PC-3 (cell line): Measurements from ENCODE around the gene LBHD1. TPM values are rescaled to one million over a fixed set of nuclear protein-coding genes. Genes with fewer than 3 reads are reported as not detected.

Source experiments
- ATAC-seq: fragments of 200-7000 bp; cut with Tn5 transposase; 2 replicates; pipeline ENCODE4 v1.9.1; 2020; ENCODE audit warnings: mild to moderate bottlenecking, moderate library complexity
- BruUV-seq: library from RNA; stranded (reverse); fragments of 400-500 nt; replicated peaks from 2 replicates; lab custom pipeline; 2021; lab: Mats Ljungman, UMichigan
- CTCF ChIA-PET: fragments of 300-600 bp; sonication (Branson Sonifier 250); formaldehyde crosslinking; loops from one replicate; lab custom pipeline; 2022; ENCODE audit warnings: antibody characterized with exemption; lab: Charles Lee
- POLR2A ChIA-PET: fragments of 300-600 bp; sonication (Branson Sonifier 250); formaldehyde crosslinking; loops from one replicate; lab custom pipeline; 2022; ENCODE audit warnings: antibody characterized with exemption; ENCODE audit not compliant: unreplicated experiment; lab: Charles Lee
- DNase-seq: peaks from one replicate; pipeline ENCODE4 v3.0.0-alpha.2; 2015
- H2AFZ ChIP-seq: fragments of 300-600 bp; sonication (generic); 2 replicates; pipeline ENCODE4 v1.6.0; 2016; ENCODE audit warnings: antibody characterized with exemption, low read length
- H3F3A ChIP-seq: fragments of 300-600 bp; sonication (generic); one replicate; pipeline ENCODE4 v1.6.0; 2017; ENCODE audit warnings: antibody characterized with exemption, low read length, control low read depth, mild to moderate bottlenecking; ENCODE audit not compliant: unreplicated experiment
- H3K27ac ChIP-seq: fragments of 300-600 bp; sonication (generic); 2 replicates; pipeline ENCODE4 v1.5.1; 2016; ENCODE audit warnings: mild to moderate bottlenecking, low read length
- H3K27me3 ChIP-seq: fragments of 300-600 bp; sonication (generic); 2 replicates; pipeline ENCODE4 v1.6.1; 2016; ENCODE audit warnings: low read length, mixed read lengths
- H3K36me3 ChIP-seq: fragments of 300-600 bp; sonication (generic); 2 replicates; pipeline ENCODE4 v1.6.1; 2016; ENCODE audit warnings: low read depth, mixed run types, low read length, mixed read lengths
- H3K4me1 ChIP-seq: fragments of 300-600 bp; sonication (generic); 2 replicates; pipeline ENCODE4 v1.5.1; 2016; ENCODE audit warnings: low read length; ENCODE audit not compliant: insufficient read depth
- H3K4me2 ChIP-seq: fragments of 300-600 bp; sonication (generic); 2 replicates; pipeline ENCODE4 v1.6.0; 2016; ENCODE audit warnings: low read length
- H3K4me3 ChIP-seq: fragments of 300-600 bp; sonication (generic); 2 replicates; pipeline ENCODE4 v1.5.1; 2016; ENCODE audit warnings: mild to moderate bottlenecking, low read length, mixed read lengths
- H3K79me2 ChIP-seq: fragments of 300-600 bp; sonication (generic); 2 replicates; pipeline ENCODE4 v1.6.1; 2017; ENCODE audit warnings: low read length, mixed read lengths
- H3K9ac ChIP-seq: fragments of 300-600 bp; sonication (generic); 2 replicates; pipeline ENCODE4 v1.6.0; 2016; ENCODE audit warnings: mild to moderate bottlenecking, low read length
- H3K9me2 ChIP-seq: fragments of 300-600 bp; sonication (generic); replicated peaks from 2 replicates; pipeline ENCODE4 v1.6.1; 2016; ENCODE audit warnings: mixed run types, low read length, mixed read lengths
- H3K9me3 ChIP-seq: fragments of 300-600 bp; sonication (generic); 2 replicates; pipeline ENCODE4 v1.6.1; 2016; ENCODE audit warnings: low read length, mixed read lengths
- H4K20me1 ChIP-seq: fragments of 300-600 bp; sonication (generic); 2 replicates; pipeline ENCODE4 v1.6.1; 2016; ENCODE audit warnings: low read length, mixed read lengths
- EZH2 ChIP-seq: fragments of 300-600 bp; sonication (generic); IDR thresholded peaks from one replicate; pipeline ENCODE4 v1.6.1; 2017; ENCODE audit warnings: antibody characterized with exemption, mild to moderate bottlenecking, low read length; ENCODE audit not compliant: unreplicated experiment
- EZH2phosphoT487 ChIP-seq: fragments of 300-600 bp; sonication (generic); IDR thresholded peaks from 2 replicates; pipeline ENCODE4 v1.6.1; 2018; ENCODE audit warnings: mild to moderate bottlenecking, antibody characterized with exemption, low read length, borderline replicate concordance
- intact Hi-C: fragments of 100-400 bp; cut with micrococcal nuclease; formaldehyde crosslinking; loops from 2 replicates; pipeline ENCODE4 v1.9.0; 2023
- total RNA-seq: library from RNA; depleted of rRNA; stranded (reverse); fragments of >200 nt; gene quantifications from 2 replicates; pipeline ENCODE4 v1.2.3, GENCODE V29; 2014
- TF ChIP-seq, protein P1 (sequence below): fragments of 300-600 bp; sonication (generic); conservative IDR thresholded peaks from 2 replicates; pipeline ENCODE4 v1.5.1; 2017; ENCODE audit warnings: antibody characterized with exemption, low read depth, mild to moderate bottlenecking, low read length

LBHD1 gene
- total RNA-seq, 1 experiment from 2014 or later: 9.7 TPM

DNA sequence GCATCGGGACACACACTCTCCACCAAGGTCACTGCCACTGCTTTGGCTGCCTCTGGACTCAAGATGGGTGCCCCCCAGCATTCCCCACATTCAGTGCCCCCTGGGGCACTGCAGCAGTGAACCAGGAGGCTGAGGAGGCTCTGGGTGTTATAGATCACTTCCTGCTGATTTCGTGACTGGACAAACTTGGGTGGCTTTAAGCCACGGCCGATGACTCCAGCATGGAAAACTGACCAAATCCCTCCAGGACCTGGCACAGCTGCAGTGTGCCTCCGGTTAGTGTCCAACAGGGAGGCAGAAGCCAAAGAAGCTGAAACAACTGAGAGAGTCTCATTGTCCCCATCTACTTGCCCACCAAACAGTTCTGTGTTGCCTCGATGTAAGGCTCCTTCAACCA lies 24.5 kb downstream of the LBHD1 start:
- ATAC-seq (no peak), DNase-seq (no peak)
- H3K36me3 ChIP-seq: peaks cover 29% of the 10 kb centered on the region
- no peaks in the 10 kb centered on the region for H3K9me3 ChIP-seq
- H3K27me3 ChIP-seq: no peaks in the 10 kb centered on the region
- TF ChIP-seq EZH2phosphoT487: no peak
- no peak for TF ChIP-seq EZH2
- TF ChIP-seq, protein P1, sequence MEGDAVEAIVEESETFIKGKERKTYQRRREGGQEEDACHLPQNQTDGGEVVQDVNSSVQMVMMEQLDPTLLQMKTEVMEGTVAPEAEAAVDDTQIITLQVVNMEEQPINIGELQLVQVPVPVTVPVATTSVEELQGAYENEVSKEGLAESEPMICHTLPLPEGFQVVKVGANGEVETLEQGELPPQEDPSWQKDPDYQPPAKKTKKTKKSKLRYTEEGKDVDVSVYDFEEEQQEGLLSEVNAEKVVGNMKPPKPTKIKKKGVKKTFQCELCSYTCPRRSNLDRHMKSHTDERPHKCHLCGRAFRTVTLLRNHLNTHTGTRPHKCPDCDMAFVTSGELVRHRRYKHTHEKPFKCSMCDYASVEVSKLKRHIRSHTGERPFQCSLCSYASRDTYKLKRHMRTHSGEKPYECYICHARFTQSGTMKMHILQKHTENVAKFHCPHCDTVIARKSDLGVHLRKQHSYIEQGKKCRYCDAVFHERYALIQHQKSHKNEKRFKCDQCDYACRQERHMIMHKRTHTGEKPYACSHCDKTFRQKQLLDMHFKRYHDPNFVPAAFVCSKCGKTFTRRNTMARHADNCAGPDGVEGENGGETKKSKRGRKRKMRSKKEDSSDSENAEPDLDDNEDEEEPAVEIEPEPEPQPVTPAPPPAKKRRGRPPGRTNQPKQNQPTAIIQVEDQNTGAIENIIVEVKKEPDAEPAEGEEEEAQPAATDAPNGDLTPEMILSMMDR: no peak
- H4K20me1 ChIP-seq: no peaks in the 10 kb centered on the region
- no TSS peak for BruUV-seq
- H3K4me2 ChIP-seq: no peak overlapping the region
- no peaks in the 10 kb centered on the region for H3K9me2 ChIP-seq
- intact Hi-C loops: loop anchor here (5.0 kb wide), 1 partner anchor 35 kb away; the partner anchor contains the start of genes EML3 and ROM1
- no peak overlapping the region for H3K27ac ChIP-seq
- peaks cover 21% of the 10 kb centered on the region for H3K4me1 ChIP-seq
- H3K79me2 ChIP-seq: peaks cover 59% of the 10 kb centered on the region
- POLR2A ChIA-PET: no interaction called here
- no peak overlapping the region for H3K9ac ChIP-seq
- CTCF ChIA-PET: no interaction called here
- H2AFZ ChIP-seq: no peak overlapping the region
- no peak overlapping the region for H3K4me3 ChIP-seq
- no peaks in the 10 kb centered on the region for H3F3A ChIP-seq

DNA sequence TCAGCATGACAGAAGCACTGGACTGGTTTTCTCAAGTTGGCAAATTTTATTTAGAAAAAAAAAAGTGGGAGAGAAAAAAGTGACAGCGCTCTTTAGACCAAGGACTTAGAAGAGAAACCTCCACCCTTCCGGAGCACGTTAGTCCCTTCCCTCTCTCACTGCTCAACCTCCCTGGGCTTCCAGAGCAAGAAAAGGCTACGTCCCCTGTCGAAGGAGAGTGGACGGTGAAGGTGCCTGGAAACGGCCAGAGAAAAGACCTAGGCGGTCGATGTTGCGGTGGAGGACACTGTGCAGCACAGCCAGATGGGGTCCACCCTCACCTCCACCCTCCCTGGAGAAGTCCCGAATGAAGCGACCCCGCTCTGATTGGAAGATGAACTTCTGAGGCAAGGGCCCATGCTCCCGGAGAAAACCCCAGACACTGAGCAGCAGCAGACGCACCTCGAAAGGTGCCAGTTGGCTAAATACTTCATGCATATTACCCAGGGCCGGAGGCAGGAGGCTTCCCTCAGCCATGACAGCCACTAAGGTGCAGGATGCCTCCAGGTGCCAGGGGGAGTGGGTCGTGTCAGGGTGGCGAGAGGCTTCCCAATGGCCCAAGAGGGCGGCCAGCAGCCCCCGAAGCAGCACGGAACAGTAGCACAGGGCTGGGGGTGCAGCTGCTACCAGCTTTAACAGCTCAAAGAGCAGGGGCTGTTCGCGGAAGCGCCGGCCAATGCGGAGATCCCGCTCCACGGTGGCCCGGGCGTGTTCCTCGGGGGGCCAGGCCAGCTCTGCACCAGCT lies 25.1 kb downstream of the LBHD1 start:
- Histone ChIP-seq H3F3A (no peaks in the 10 kb centered on the region), H3K9ac (peak overlapping the region; percentile 13; the same call in 1 of the 2 replicates), H3K4me3 (peak overlapping the region; percentile 95; the same call in 1 of the 2 replicates), H3K27me3 (no peaks in the 10 kb centered on the region), H4K20me1 (no peaks in the 10 kb centered on the region), H3K36me3 (peaks cover 30% of the 10 kb centered on the region), H3K9me3 (no peaks in the 10 kb centered on the region), H3K4me2 (peak overlapping the region; percentile 54), H3K4me1 (peaks cover 16% of the 10 kb centered on the region), H2AFZ (0 out of 2 replicates have a peak overlapping the region, but pooled peaks have one; percentile 19), H3K79me2 (peaks cover 59% of the 10 kb centered on the region), H3K27ac (no peak overlapping the region), H3K9me2 (no peaks in the 10 kb centered on the region)
- no peak for ATAC-seq
- DNase-seq: no peak
- intact Hi-C loops: loop anchor here (5.0 kb wide), 1 partner anchor 35 kb away; the partner anchor contains the start of genes EML3 and ROM1
- no peak for TF ChIP-seq EZH2phosphoT487
- no peak for TF ChIP-seq EZH2
- TF ChIP-seq, protein P1: no peak
- TSS peak; percentile 46 for BruUV-seq
- ChIA-PET POLR2A (interaction anchor here (0.6 to 0.7 kb wide), 3 partner anchors 55 to 194 kb away, joined by 3 to 14 read pairs (median 6); no protein-coding TSS in a partner anchor), CTCF (interaction anchor here (0.7 to 1.0 kb wide), 3 partner anchors 87 to 234 kb away, joined by 4 to 5 read pairs (median 4); partner anchors contain the start of gene SLC3A2)
